Measurements from ENCODE around the gene FOXL2.
"Not testable (repeated sequence)": the region's sequence is repeated elsewhere in the genome, so short reads cannot be mapped to it uniquely, and the experiment has no call there.

Gene FOXL2

GRCh38 chr3:138933068-138933668 lies 13.8 kb downstream of the FOXL2 start:
- Histone ChIP-seq H3K4me2 (ENCODE audit: low read depth, low read length, poor library complexity, severe bottlenecking) (no peak overlapping the region), H3K4me3 (ENCODE audit: insufficient read depth, low read length, poor library complexity, severe bottlenecking) (no peak overlapping the region), H2AFZ (ENCODE audit: low read depth, low read length, severe bottlenecking) (no peak overlapping the region), H3K79me2 (ENCODE audit: insufficient read depth, low read length) (no peaks in the 10 kb centered on the region), H4K20me1 (ENCODE audit: low read depth, low read length) (no peaks in the 10 kb centered on the region), H3K27ac (ENCODE audit: low read depth, low read length) (no peak overlapping the region), H3F3A (ENCODE audit: insufficient read depth) (no peaks in the 10 kb centered on the region), H3K9ac (ENCODE audit: low read length) (no peak overlapping the region), H3K27me3 (ENCODE audit: low read length) (no peaks in the 10 kb centered on the region), H3K9me3 (ENCODE audit: insufficient read depth, low read length) (no peaks in the 10 kb centered on the region), H3K9me2 (replicated peaks; ENCODE audit: insufficient read depth, low read length) (no peaks in the 10 kb centered on the region), H3K36me3 (ENCODE audit: low read length) (no peaks in the 10 kb centered on the region)
- TF ChIP-seq CTCF (IDR thresholded peaks at IDR 0.05; ENCODE audit: insufficient read depth, low read length, poor library complexity, severe bottlenecking) = no peak

DNA sequence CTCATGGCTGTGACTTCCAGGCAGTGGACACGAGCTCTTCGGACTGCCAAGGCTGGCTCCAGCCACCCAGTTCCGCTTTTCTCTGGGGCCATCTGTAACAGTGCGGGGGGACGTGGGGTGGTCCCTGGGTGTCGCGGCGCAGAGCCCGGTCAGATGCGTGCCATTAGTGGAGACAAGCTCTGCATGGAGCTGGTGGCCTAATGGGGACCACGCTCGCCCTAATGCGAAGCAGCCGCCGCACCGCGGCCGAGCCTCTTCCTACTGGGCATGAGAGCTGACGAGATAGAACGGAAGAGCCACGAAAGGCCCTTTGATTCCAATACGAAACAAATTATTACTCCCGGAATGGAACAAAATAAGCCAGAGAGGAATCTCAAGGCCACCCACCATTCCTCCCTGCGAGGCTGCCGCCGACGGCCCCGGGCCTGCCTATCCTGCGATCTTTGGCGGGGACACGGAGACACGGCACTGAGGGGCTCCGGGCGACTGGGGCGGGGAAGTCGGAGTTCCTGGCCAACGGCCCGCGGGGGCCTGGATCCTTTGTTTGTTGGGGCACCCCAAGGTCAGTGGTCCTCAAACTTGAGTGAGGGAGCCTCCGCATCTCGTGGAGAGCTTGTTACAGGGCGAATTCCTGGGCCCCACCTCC lies 18.1 kb downstream of the FOXL2 start:
- TF ChIP-seq CTCF (IDR thresholded peaks at IDR 0.05; ENCODE audit: insufficient read depth, low read length, poor library complexity, severe bottlenecking) (no peak), EZH2phosphoT487 (conservative IDR thresholded peaks at IDR 0.05; ENCODE audit: low read length) (no peak)
- Histone ChIP-seq H4K20me1 (ENCODE audit: low read depth, low read length) (no peaks in the 10 kb centered on the region), H3K4me3 (ENCODE audit: insufficient read depth, low read length, poor library complexity, severe bottlenecking) (no peak overlapping the region), H3K9me3 (ENCODE audit: insufficient read depth, low read length) (no peaks in the 10 kb centered on the region), H3F3A (ENCODE audit: insufficient read depth) (no peaks in the 10 kb centered on the region), H3K36me3 (ENCODE audit: low read length) (no peaks in the 10 kb centered on the region), H3K4me2 (ENCODE audit: low read depth, low read length, poor library complexity, severe bottlenecking) (no peak overlapping the region), H3K9ac (ENCODE audit: low read length) (no peak overlapping the region), H3K27me3 (ENCODE audit: low read length) (no peaks in the 10 kb centered on the region), H3K9me2 (replicated peaks; ENCODE audit: insufficient read depth, low read length) (no peaks in the 10 kb centered on the region), H3K27ac (ENCODE audit: low read depth, low read length) (no peak overlapping the region), H2AFZ (ENCODE audit: low read depth, low read length, severe bottlenecking) (no peak overlapping the region), H3K79me2 (ENCODE audit: insufficient read depth, low read length) (no peaks in the 10 kb centered on the region)

- H2AFZ ChIP-seq (ENCODE audit: low read depth, low read length, severe bottlenecking) = no peak overlapping the region
- H3K79me2 ChIP-seq (ENCODE audit: insufficient read depth, low read length) = no peaks in the 10 kb centered on the region
- no peak overlapping the region for H3K4me2 ChIP-seq (ENCODE audit: low read depth, low read length, poor library complexity, severe bottlenecking)
- H3F3A ChIP-seq (ENCODE audit: insufficient read depth) = no peaks in the 10 kb centered on the region
- H3K9me3 ChIP-seq (ENCODE audit: insufficient read depth, low read length) = no peaks in the 10 kb centered on the region
- H3K9me2 ChIP-seq (replicated peaks; ENCODE audit: insufficient read depth, low read length) = no peaks in the 10 kb centered on the region
- H4K20me1 ChIP-seq (ENCODE audit: low read depth, low read length) = no peaks in the 10 kb centered on the region
- H3K27me3 ChIP-seq (ENCODE audit: low read length) = no peaks in the 10 kb centered on the region
- H3K4me3 ChIP-seq (ENCODE audit: insufficient read depth, low read length, poor library complexity, severe bottlenecking) = no peak overlapping the region
- no peaks in the 10 kb centered on the region for H3K36me3 ChIP-seq (ENCODE audit: low read length)
- TF ChIP-seq CTCF (IDR thresholded peaks at IDR 0.05; ENCODE audit: insufficient read depth, low read length, poor library complexity, severe bottlenecking) (peak; percentile 68), EZH2phosphoT487 (conservative IDR thresholded peaks at IDR 0.05; ENCODE audit: low read length) (no peak)
- no peak overlapping the region for H3K27ac ChIP-seq (ENCODE audit: low read depth, low read length)
- no peak overlapping the region for H3K9ac ChIP-seq (ENCODE audit: low read length)
Measured at GRCh38 chr3:138923531-138923994, 23.4 kb downstream of the FOXL2 start.

DNA sequence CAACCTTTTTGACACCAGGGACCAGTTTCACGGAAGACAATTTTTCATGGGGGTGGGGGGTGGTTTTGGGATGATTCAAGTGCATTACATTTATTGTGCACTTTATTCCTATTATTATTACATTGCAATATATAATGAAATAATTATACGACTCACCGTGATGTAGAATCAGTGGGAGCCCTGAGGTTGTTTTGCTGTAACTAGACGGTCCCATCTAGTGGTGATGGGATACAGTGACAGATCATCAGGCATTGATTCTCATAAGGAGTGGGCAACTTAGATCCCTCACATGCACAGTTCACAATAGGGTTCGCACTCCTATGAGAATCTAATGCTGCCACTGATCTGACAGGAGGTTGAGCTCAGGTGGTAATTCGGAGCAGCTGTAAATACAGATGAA lies 24.5 kb downstream of the FOXL2 start:
- not testable (repeated sequence) for H3K79me2 ChIP-seq (ENCODE audit: insufficient read depth, low read length); H3K36me3 ChIP-seq (ENCODE audit: low read length); H3K9ac ChIP-seq (ENCODE audit: low read length); H3K4me3 ChIP-seq (ENCODE audit: insufficient read depth, low read length, poor library complexity, severe bottlenecking); H3K4me2 ChIP-seq (ENCODE audit: low read depth, low read length, poor library complexity, severe bottlenecking); H3K9me3 ChIP-seq (ENCODE audit: insufficient read depth, low read length); H3K27ac ChIP-seq (ENCODE audit: low read depth, low read length); H3F3A ChIP-seq (ENCODE audit: insufficient read depth); H4K20me1 ChIP-seq (ENCODE audit: low read depth, low read length); H2AFZ ChIP-seq (ENCODE audit: low read depth, low read length, severe bottlenecking); H3K9me2 ChIP-seq (replicated peaks; ENCODE audit: insufficient read depth, low read length); H3K27me3 ChIP-seq (ENCODE audit: low read length)
